Measurements from ENCODE around the gene NTSR1. TPM values are rescaled to one million over a fixed set of nuclear protein-coding genes. Genes with fewer than 3 reads are reported as not detected.
A peak's percentile ranks its signal among the peaks of the same experiment; 100 is the strongest.

Gene NTSR1
- total RNA-seq, 1 donor from 2014 or later = 0.26 TPM

DNA sequence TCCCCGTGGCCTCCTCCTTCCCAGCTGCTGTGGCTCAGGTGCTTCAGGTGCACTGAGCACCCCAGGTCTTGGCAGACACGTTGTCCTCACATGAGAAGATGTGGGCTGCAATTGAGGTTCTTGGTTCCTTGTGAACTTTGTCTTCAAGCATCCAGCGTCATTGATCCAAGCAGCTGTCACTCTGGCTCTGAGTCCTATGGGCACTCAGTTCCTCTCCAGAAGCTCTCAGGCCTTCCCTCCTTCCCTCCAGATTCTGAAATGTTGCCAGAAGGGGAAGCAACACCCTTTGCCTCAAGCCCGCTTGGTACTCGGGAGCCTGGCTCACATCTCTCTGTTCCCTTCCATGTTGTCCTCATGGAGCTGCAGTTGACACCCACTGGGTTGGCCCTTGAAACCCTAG, 79.2 kb downstream of the NTSR1 start:
- no peaks in the 10 kb centered on the region for H3K36me3 Mint-ChIP-seq

DNA sequence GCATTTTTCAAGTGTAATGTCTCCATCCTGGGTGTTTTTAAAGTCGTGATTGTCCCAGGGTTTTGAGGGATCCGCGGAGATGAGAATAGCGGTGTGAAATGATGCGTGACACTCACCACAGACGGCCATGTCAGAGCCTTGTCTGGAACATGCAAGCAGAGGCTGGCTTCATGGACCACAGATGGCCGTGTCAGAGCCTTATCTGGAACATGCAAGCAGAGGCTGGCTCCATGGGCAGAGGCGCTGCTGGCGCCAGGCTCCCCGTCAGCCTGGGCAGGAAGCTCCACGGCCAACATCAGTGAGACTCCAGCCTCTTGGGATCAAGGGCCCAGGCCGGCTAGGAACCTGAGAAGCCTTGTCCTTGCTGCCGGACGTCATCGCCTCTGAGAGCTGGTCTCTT, 80.0 kb downstream of the NTSR1 start:
- H3K36me3 Mint-ChIP-seq = no peaks in the 10 kb centered on the region
- Histone ChIP-seq H3K79me2 (ENCODE audit: low read depth) (no peaks in the 10 kb centered on the region), H3K27ac (no peak overlapping the region), H3K27me3 (peaks cover 18% of the 10 kb centered on the region), H3F3A (ENCODE audit: low read depth) (peaks cover 10% of the 10 kb centered on the region), H3K4me2 (no peak overlapping the region), H3K36me3 (no peaks in the 10 kb centered on the region), H2AFZ (replicated peaks) (no peak overlapping the region), H3K9me3 (ENCODE audit: low read depth) (no peaks in the 10 kb centered on the region), H3K9ac (no peak overlapping the region), H3K4me1 (peaks cover 12% of the 10 kb centered on the region), H4K20me1 (ENCODE audit: low read depth) (no peaks in the 10 kb centered on the region), H3K4me3 (no peak overlapping the region)
- no peak for DNase-seq (ENCODE audit: low spot score)
- H3K9me3 Mint-ChIP-seq = no peaks in the 10 kb centered on the region
- H3K27ac Mint-ChIP-seq = peak overlapping the region; percentile 34
- peaks cover 28% of the 10 kb centered on the region for H3K4me1 Mint-ChIP-seq
- TF ChIP-seq, protein P1, sequence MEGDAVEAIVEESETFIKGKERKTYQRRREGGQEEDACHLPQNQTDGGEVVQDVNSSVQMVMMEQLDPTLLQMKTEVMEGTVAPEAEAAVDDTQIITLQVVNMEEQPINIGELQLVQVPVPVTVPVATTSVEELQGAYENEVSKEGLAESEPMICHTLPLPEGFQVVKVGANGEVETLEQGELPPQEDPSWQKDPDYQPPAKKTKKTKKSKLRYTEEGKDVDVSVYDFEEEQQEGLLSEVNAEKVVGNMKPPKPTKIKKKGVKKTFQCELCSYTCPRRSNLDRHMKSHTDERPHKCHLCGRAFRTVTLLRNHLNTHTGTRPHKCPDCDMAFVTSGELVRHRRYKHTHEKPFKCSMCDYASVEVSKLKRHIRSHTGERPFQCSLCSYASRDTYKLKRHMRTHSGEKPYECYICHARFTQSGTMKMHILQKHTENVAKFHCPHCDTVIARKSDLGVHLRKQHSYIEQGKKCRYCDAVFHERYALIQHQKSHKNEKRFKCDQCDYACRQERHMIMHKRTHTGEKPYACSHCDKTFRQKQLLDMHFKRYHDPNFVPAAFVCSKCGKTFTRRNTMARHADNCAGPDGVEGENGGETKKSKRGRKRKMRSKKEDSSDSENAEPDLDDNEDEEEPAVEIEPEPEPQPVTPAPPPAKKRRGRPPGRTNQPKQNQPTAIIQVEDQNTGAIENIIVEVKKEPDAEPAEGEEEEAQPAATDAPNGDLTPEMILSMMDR (IDR thresholded peaks at IDR 0.05) = no peak
- TF ChIP-seq EZH2phosphoT487 (IDR thresholded peaks at IDR 0.05) = no peak
- no peak for TF ChIP-seq EZH2 (IDR thresholded peaks at IDR 0.05)
- H3K4me3 Mint-ChIP-seq = no peak overlapping the region
- H3K27me3 Mint-ChIP-seq (ENCODE audit: insufficient read depth, low read depth) = peaks cover 18% of the 10 kb centered on the region

More for the DNA sequence above, 79.2 kb downstream of the NTSR1 start:
- H3K36me3 ChIP-seq = no peaks in the 10 kb centered on the region
- peaks cover 10% of the 10 kb centered on the region for H3F3A ChIP-seq (ENCODE audit: low read depth)
- no peak overlapping the region for H3K4me2 ChIP-seq
- no peaks in the 10 kb centered on the region for H3K79me2 ChIP-seq (ENCODE audit: low read depth)
- Mint-ChIP-seq H3K27me3 (ENCODE audit: insufficient read depth, low read depth) (peaks cover 19% of the 10 kb centered on the region), H3K27ac (peak overlapping the region; percentile 83), H3K4me3 (no peak overlapping the region), H3K4me1 (peaks cover 25% of the 10 kb centered on the region), H3K9me3 (no peaks in the 10 kb centered on the region)
- peaks cover 10% of the 10 kb centered on the region for H3K27me3 ChIP-seq
- TF ChIP-seq EZH2 (IDR thresholded peaks at IDR 0.05) = no peak
- TF ChIP-seq, protein P1 (IDR thresholded peaks at IDR 0.05) = no peak
- TF ChIP-seq EZH2phosphoT487 (IDR thresholded peaks at IDR 0.05) = no peak
- H3K4me3 ChIP-seq = no peak overlapping the region
- peaks cover 12% of the 10 kb centered on the region for H3K4me1 ChIP-seq
- no peaks in the 10 kb centered on the region for H3K9me3 ChIP-seq (ENCODE audit: low read depth)
- DNase-seq (ENCODE audit: low spot score) = no peak
- H3K9ac ChIP-seq = no peak overlapping the region
- H2AFZ ChIP-seq (replicated peaks) = no peak overlapping the region
- H3K27ac ChIP-seq = no peak overlapping the region
- no peaks in the 10 kb centered on the region for H4K20me1 ChIP-seq (ENCODE audit: low read depth)

DNA sequence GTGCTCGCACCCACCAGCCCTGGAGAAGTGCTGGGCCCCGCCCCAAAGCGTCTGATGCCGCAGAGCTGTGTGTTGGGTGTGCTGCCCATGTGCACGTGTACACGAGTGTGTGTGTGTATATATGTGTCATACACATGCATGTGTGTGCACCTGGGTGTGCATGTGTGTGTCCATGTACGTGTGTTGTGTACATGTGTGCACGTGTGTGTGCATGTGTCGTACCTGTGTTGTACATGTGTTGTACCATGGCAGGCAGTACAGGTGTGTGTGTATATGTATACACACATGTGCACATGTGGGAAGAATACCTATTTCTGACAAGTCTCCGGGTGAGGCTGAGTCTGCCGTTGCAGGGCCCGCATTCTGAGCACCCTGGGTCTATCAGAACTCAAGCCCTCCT, 81.4 kb downstream of the NTSR1 start:
- Histone ChIP-seq H3K9ac (no peak overlapping the region), H3K79me2 (ENCODE audit: low read depth) (no peaks in the 10 kb centered on the region), H3K4me3 (no peak overlapping the region), H3K4me1 (peaks cover 18% of the 10 kb centered on the region), H3K9me3 (ENCODE audit: low read depth) (no peaks in the 10 kb centered on the region), H3K27ac (no peak overlapping the region), H2AFZ (replicated peaks) (no peak overlapping the region), H3K36me3 (no peaks in the 10 kb centered on the region), H3K27me3 (peaks cover 30% of the 10 kb centered on the region), H3F3A (ENCODE audit: low read depth) (peaks cover 17% of the 10 kb centered on the region), H4K20me1 (ENCODE audit: low read depth) (peaks cover 7% of the 10 kb centered on the region), H3K4me2 (no peak overlapping the region)
- Mint-ChIP-seq H3K27me3 (ENCODE audit: insufficient read depth, low read depth) (peaks cover 19% of the 10 kb centered on the region), H3K4me1 (peaks cover 25% of the 10 kb centered on the region), H3K27ac (no peak overlapping the region), H3K4me3 (no peak overlapping the region), H3K9me3 (no peaks in the 10 kb centered on the region), H3K36me3 (no peaks in the 10 kb centered on the region)
- TF ChIP-seq, protein P1 (IDR thresholded peaks at IDR 0.05) = no peak
- TF ChIP-seq EZH2phosphoT487 (IDR thresholded peaks at IDR 0.05) (no peak), EZH2 (IDR thresholded peaks at IDR 0.05) (no peak)
- DNase-seq (ENCODE audit: low spot score) = no peak

Data from neural progenitor cell (in vitro differentiated cells).